Measurements from ENCODE around the gene RPS23.
"Not testable (repeated sequence)": the region's sequence is repeated elsewhere in the genome, so short reads cannot be mapped to it uniquely, and the experiment has no call there.

RPS23 gene

DNA sequence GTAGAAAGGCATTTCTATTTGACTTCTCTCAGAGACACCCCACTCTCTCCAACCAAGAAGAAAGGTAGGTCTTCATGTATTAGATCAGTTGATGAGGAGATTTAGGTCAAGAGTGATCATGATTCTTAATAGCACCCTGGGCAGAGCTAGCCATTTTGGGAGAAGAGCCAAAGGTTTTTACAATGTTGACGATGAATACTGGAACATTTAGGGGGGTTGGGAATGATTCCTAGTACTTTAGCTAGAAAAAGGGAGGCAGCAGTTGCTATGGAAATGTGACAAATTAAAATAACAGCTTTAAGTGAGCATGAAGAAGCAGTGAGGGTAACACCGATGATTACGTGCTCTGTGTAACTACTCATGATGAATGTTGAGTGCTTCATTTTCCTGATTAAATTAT, 9.5 kb upstream of the RPS23 start:
- DNase-seq = no peak

DNA sequence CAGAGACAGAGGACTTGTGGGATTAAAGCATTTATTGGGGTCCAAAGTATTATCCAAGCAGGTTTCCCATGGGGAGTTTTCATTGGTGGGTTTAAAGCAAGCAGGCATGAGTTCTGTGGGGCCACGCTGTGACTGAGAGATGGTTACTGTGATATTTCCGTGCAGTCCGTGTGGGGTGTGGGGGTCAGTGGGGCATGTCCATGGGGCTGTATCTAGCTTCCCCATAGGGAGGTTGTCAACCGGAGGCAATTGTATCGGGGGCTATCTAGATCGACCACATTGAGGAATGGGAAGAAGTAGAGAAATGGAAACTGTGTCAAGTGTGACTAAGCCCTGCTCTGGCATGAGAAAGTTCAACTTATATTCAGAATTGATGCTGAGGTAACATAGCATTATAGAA, 7.1 kb upstream of the RPS23 start:
- DNase-seq = no peak

DNA sequence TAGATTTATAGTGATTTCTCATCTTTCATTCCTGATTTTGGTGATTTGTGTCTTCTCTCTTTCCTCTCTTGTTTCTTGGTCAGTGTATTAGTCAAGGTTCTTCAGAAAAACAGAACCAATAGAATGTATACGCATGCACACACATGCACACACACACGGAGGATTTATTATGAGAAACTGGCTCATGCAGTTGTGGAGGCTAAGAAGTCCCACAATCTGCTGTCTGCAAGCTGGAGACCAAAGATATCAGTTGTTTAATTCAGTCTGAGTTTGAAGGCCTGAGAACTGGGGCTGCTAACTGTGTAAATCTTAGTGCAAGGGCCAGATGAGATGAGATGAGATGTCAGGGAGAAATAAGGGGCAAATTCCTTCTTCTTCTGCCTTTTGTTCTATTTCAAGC, 5.7 kb upstream of the RPS23 start:
- DNase-seq = no peak

DNA sequence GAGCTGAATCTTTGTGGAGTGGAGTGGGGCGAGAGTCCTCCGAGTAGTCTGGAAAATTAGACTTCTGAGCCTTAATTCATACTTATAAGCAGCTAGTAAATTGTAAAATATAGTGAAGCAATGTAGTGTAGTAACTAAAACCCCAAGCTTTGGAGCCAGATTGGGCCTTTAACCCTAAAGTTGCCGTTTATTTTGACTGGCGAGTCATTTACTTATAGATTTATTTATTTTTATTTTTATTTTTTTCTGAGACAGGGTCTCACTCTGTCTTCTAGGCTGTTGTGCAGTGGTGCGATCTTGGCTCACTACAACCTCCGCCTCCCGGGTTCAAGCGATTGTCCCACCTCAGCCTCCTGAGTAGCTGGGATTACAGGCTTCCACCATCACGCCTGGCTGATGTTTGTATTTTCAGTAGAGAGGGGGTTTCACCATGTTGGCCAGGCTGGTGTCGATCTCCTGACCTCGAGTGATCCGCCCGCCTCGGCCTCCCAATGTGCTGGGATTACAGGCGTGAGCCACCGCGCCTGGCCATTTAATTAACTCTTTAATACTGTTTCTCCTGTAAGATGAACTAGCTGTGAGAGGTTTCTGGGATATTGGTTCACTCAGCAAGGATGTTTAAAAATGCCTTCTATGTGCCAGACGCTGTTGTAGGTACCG, 687 bp upstream of the RPS23 start:
- DNase-seq = no peak

DNA sequence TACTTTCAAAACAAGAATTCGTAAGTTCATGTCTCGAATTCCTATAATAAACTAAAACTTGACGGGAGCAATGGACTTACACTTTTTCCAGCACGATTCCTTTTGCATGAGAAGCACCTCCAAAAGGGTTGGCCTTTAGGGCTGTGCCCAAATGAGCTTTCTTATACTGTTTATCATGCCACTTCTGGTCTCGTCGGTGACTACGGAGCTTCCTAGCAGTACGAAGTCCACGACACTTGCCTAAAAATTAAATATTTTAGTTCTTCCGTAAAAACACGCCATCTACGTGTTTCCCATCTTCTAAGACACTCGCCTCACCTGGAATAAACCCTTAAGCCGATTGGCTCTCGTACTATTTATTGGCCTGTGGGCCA, 554 bp downstream of the RPS23 start:
- DNase-seq = no peak

DNA sequence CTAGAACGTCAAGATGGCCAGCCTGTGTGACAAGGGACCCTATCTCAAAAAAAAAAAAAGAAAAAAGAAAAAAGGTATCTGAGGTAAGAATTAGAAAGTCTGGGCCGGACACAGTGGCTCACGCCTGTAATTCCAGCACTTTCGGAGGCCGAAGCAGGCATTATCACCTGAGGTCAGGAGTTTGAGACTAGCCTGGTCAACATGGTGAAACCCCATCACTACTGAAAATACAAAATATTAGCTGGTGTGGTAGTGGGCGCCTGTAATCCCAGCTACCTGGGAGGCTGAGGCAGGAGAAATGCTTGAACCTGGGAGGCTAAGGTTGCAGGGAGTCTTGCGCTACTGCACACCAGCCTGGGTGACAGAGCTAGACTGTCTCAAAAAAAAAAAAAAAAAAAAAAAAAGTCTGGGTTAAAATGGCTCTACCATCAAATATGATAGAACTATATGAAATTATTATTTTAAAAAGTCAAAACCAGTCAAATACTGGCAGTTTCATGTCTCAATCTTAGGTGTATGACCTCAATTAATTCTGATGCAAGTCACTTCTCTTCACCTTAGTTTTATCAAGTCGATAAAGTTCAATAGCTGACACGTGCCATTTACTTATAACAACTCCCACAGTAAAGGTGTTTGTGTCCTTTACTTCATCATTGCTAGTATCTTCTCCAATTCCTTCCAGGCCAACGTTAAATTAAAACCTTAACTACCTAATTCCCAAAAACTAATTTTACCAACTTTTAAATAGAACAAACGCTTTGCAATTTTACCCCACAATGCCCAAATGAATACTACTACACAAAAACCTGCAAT, 1.1 kb downstream of the RPS23 start:
- DNase-seq = no peak

DNA sequence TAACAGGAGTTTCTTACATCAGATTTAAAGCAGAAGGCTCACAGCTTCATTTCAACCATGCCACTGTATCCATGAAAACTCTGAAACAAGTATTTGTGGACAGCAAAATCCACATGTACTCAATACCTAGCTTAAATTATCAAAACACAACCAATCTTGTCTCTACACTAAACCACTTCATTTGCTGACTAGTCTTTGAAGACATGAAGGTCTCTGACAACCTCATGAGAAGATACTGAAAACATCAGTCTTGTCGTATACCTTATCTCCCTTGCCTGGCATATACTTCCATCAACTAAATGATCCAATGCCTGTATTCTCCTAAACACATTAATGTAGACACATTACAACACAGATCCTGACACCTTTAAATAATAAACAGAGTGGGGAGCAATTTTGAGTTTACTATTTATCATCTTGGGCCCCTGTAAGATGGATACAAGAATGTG, 2.9 kb downstream of the RPS23 start:
- no peak for DNase-seq

DNA sequence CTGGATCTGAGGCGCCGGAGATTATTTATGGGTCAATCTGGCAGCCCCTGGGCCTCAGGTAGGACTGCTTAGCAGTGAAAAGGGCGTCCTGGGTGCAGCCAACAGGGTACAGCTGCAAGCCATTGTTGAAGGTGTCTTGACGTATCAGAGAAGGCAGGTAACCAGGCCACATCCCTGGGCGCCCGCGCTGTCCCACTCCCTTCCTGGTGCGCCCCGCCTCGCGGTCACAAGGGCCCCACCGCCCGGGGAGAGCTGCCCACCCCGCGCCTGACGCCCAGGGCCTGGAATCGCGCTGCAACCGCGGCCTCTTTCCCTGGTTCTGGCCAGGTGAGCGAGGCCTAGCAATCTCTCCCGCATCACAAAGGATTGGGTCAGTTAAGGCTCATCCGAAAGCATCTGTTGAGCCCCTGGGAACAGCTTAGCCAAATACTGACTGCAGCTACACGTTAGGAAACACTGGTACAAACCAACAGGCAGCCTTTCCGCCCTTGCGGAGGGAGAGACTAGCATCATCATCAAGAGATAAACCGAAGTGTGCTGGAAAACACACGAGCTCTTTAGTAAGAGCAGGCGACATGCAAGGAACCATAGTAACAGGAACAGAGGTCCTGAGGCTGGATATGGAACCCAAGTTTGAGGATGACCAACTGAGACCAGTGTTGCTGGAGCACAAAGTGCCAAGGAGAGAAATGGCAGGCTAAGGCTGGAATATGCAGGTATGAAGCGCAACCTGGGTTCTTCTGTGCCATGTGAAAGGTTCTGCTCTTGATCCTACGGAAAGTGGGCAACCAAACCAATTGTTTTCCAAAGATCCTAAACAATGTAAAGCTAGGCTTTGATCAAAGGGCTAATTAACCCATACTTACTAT, 3.6 kb downstream of the RPS23 start:
- DNase-seq = no peak

DNA sequence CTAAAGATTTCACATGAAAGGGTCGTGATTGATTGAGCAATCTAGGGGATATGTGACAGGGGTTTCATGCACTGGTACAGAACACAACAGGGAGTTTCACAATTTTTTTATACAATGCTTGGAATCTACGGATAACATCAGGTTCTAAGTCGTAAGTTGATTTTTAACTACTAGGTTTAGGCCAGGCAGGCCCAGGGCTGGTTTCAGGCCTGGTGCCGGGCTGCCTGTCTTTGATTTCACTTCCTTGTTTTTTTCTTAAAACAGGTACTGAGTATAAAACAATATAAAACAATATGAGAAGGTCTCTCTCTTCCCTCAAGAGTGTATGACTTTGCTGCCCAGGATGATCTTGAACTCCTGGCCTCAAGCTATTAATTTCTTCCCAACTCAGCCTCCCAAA, 4.7 kb downstream of the RPS23 start:
- not testable (repeated sequence) for DNase-seq

DNA sequence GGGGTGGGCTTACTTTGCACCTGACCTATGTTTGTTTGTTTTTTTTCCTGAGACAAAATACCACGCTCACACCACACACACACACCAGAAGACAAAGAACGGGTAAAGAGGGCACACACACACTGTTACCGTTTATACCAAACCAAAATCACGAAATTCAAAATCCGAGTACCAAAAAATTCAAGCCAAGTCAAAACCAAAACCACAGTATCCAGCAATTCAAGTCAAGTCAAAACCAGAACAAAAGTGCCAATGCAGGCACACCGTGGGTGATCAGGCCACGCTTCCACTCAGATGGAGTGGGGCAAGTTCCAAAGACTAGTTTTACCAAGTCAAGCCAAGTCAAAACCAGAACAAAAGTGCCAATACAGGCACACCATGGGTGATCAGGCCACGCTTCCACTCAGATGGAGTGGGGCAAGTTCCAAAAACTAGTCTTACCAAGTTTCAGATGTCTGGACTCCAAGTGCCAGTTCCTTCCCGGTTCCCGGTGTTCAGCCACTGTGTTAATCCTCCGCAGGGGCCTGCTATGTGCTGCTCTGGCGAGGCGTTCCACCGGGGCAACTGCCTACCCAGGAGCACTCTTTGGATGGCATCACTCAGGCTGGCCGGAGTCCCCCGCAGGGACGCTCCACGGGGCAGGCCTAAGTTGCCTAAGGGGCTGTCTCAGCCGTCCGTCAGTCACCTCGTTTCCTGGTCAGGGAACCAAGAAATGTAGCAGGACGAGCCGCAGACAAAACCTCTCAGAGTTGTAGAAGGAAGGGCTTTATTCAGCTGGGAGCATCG, 5.4 kb downstream of the RPS23 start:
- DNase-seq = not testable (repeated sequence)

DNA sequence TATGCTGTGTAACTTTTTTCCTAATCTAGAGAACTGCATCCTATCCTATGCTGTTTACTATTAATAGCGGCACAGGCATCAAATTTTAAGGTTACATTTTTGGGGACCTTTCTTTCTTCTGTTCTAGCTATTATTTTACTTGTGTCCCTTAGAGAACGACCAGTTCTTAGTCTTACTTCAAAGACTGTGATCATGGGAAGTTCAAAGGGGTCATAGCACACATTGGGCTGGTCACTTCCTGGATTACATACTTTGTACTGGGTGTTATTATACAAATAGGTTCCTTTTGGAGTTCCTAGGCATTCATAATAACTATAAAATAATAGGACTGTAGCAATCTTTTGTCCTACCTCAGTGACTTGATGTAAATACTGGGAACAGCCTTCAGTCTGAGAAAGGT, 8.8 kb downstream of the RPS23 start:
- DNase-seq = not testable (repeated sequence)

DNA sequence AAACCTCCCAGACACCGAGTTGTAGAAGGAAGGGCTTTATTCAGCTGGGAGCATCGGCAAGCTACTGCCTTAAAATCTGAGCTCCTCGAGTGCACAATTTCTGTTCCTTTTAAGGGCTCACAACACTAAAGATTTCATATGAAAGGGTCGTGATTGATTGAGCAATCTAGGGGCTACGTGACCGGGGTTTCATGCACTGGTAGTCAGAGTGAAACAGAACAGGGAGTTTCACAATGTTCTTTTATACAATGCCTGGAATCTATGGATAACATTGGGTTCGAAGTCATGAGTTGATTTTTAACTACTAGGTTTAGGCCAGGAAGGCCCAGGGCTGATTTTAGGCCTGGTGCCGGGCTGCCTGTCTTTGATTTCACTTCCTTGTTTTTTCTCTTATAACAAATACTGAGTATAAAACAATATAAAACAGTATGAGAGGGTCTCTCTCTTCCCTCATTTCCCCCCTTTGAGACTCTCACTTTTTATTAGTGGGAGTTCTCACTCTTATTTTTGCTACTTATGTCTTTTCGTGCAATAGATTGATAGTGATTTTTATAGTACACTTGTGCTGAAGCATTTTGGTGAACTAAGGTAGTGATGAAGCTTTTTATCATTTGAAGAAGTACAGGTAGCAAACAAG, 10.7 kb downstream of the RPS23 start:
- DNase-seq = not testable (repeated sequence)

DNA sequence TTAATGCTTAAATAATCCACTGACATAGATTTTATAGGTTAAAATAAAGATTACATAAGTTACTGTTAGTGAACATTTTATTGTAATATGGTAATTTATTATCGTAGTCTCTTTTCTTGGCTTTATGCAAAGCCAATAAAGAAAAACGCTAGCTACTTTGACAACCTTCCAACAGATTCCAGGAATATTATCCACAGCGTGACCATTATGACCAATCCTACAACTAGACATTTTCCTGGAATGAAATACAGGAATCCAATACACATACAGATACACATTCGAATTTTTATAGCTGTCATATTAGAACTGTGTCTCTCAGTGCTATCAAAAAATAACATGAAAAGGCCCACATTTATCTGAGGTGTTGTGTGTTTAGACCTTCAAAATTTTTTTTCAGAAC, 13.1 kb downstream of the RPS23 start:
- no peak for DNase-seq

DNA sequence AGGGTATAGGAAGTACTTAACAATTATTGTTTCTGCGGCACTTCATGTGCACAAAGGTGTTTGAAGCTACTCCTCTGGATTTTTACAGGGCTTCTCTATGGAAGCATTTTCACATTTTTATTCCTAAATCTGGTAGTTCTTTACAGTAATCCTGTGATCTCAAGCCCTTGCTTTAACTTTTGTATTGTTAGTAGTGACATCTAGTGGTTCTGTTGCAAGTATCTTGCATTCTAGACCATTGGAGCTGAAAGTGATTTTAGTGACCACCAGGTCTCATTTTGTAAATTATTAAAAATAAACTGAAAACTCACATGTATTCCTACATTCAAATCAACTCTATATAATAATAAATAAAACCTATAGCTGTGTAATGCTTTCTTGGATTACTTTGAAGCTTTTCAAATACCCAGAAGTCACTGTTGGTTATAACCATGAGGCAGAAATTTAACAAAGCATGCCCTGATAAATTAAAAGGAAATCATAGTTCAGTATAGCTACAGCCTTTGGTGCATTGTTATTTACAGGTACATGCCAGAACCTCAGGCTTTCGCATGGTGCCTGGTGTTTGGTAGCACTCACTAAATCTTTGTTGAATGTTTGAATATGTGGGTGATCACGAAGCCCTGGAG, 18.9 kb downstream of the RPS23 start:
- DNase-seq = peak in 1 of 2 experiments; percentile 2

DNA sequence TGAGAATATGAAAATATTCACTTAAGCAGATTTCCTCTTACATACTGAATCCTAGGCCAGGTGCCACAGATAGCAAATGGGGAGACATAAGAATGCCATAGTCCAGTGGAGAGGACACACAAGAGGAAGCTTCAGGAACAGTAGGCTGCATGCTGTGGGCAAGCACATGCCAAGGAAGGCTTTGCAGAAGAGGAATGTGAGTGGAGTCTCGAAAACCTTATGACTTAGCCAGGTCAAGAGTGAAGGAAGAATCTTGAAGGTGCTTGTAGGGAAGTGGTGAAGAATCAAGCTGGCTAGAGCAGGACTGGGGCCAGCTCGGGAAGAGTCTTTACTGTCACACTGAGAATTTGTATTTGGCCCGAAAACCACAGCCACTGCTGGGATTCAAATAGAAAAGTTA, 20.4 kb downstream of the RPS23 start:
- no peak for DNase-seq

DNA sequence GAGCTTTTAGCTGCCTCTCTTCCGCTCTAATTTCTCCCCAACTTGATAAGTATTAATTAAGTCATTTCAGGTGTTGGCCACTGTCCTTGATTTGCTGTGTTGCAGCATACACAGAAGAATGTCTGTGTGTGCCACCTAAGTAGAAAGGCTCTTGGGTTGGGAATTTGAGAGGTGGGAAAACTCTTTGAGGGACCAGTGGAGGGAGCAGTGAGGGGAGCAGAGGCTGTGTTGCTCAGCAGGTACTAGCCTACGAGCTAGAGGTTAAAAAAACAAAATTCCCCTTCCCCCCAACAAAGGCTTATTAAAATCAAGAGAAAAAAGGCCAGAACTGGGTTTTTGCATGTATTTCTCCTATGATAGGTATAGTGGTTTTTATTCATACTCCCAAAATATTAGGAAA, 20.9 kb downstream of the RPS23 start:
- DNase-seq = no peak

DNA sequence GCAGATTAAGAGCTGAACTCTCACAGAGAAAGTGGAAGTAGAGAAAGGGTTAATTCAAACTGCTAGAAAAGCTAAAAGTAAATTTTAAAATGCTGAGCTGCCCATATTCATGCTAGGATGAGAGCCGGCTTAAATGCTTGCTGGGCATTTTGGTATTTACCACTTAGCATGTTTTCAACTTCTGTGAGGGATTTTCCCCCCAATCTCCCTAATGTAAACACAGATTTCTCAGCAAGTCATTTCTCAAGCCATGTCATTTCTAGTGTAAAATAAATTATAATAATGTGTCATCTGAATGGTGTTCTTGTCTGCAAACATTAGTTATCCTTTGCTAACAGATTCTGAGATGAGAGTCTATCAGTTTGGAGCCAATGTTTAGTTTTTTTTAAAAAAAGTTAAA, 22.3 kb downstream of the RPS23 start:
- DNase-seq = no peak

DNA sequence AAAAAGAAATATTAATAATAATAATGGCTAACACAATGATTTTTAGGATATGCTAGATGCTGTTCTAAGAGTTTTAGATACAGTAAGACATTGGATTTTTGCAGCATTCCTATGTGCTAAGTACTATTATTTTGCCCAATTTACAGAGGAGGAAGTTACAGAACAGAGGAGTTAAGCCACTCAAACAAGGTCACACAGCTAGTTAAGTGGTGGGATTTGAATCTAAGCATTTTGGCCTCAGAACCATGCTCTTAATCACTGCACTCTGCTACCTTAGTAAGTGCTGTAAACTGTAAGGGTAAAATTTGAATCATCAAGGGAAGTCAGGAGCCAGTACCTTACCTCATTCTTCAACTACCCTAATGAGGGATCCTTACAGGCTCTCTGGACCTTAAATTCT, 25.4 kb downstream of the RPS23 start:
- no peak for DNase-seq

DNA sequence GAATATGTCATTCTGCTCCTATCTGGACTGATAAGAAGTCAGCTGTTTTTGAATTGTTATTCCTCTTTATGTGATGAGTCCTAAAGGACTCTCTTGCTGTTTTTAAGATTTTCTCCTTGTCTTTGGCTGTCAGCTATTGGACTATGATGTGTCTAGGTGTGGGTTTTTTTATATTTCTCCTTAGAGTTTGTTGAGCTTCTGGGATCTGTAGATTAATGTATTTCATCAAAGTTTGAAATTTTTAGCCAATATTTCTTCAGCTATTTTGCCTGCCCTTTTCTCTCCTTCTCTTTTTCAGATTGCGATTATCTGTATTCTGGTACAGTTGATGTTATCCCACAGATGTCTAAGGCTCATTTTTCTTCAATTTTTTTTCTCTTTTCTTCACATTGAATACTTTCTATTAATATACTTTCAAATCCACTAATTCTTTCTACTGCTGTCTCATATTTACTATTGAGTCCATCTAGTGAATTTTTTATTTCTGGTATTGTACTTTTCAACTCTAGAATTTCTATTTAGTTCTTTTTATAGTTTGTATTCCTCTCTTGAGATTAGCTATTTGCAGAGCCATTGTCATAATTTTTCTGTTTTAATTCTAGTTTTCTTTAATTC, 31.1 kb downstream of the RPS23 start:
- no peak for DNase-seq

DNA sequence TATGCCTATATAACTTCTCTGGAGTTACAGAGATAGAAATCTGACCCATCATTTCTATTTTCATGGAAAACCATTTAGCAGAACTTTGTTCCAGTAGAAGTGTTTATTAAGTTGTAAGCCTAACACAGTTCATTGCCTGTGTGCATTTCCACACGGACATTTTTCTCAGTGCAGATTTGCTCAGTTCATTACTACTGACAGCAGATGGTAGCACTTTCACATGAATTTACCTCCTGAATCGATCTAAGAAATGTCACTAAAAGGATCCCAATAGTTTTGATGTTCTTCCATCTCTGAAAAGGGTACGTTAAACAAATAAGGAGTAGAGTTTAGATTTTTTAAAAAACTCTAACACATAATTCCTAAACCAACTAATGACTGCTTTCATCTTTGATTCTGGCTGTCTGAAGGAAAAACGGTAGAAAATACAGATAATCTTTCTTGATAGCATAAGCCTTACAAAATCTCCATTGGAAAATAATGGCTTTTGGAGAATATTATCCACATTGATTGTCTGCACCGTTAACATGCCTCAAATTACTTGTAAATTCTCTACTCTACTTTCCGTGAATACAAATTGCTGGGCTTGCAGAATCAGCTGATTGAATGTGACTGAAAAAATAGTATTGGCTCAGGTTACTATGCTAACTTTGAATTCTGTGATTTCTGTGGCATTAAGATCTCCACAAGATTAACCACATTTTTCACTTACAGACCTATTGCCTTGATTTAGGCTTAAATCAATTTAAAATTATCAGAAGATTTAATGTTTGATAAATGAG, 33.1 kb downstream of the RPS23 start:
- no peak for DNase-seq

DNA sequence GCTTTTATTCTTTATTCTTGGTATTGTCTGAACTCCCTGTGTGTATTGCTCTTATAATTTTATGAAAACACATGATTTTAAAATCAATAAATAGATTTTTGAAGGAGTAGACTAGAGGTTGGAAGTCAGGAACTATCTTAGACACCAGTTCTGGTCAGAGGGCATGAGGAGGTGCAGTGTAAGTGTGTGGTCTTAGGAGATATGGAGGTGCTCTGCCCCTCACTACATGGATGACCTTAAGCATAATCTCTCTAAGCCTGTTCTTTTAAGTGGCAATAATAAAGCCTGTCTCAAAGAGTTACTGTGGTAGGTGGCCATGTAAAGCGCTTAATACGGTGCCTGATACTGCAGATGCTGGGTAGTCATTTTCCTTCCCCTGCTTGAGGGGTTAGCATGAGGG, 34.0 kb downstream of the RPS23 start:
- no peak for DNase-seq
